Medulla oblongata (tissue), 1 donor: Measurements from ENCODE around the gene MIER2.

Experiments
- DNase-seq: peaks from one replicate; pipeline ENCODE4 v3.0.0-alpha.2; 2015; ENCODE audit errors: extremely low spot score

MIER2 gene

GRCh38 chr19:307793-308420 is 36.7 kb downstream of the MIER2 start:
- DNase-seq: no peak

GRCh38 chr19:307111-307531 is 37.5 kb downstream of the MIER2 start:
- DNase-seq: no peak

- DNase-seq: no peak
These were observed 38.3 kb downstream of the MIER2 start for GRCh38 chr19:306151-306900.

GRCh38 chr19:305240-306150 is 39.1 kb downstream of the MIER2 start:
- no peak for DNase-seq

GRCh38 chr19:296476-297225 is 47.9 kb downstream of the MIER2 start:
- no peak for DNase-seq

GRCh38 chr19:295687-296370 is 48.8 kb downstream of the MIER2 start:
- DNase-seq: no peak

GRCh38 chr19:294946-295686 is 49.5 kb downstream of the MIER2 start:
- peak; percentile 30 for DNase-seq

- DNase-seq: peak; percentile 24
These were observed 50.2 kb downstream of the MIER2 start for GRCh38 chr19:294341-294945.

- no peak for DNase-seq
These were observed 51.0 kb downstream of the MIER2 start for GRCh38 chr19:293436-294110.

GRCh38 chr19:292951-293350 is 51.6 kb downstream of the MIER2 start:
- DNase-seq: no peak

GRCh38 chr19:292281-292884 is 52.2 kb downstream of the MIER2 start:
- DNase-seq: no peak

GRCh38 chr19:291561-292280 is 52.9 kb downstream of the MIER2 start:
- no peak for DNase-seq

- peak; percentile 31 for DNase-seq
These were observed 53.5 kb downstream of the MIER2 start, which contains the start of gene PLPP2 for GRCh38 chr19:291006-291521. TSS of gene PLPP2 (minus strand) at chr19:291403. CDS start at chr19:291336, 67 bp downstream.

- peak; percentile 85 for DNase-seq
These were observed 54.1 kb downstream of the MIER2 start for GRCh38 chr19:290372-291005.

- no peak for DNase-seq
These were observed 54.8 kb downstream of the MIER2 start for GRCh38 chr19:289651-290371.

- DNase-seq: no peak
These were observed 55.7 kb downstream of the MIER2 start for GRCh38 chr19:288911-289310.
